Large intestine (tissue), 3 donors: ENCODE results near the gene IL1R2. TPM values are rescaled to one million over a fixed set of nuclear protein-coding genes. Genes with fewer than 3 reads are reported as not detected.

Experiments used
- DNase-seq, 2 donors: peaks; one replicate each; pipeline versions ENCODE4 v3.0.0 to v3.0.0-alpha.2; 2013
- H3K27ac ChIP-seq: one replicate; pipeline ENCODE4 v1.5.1; 2013; ENCODE audit warnings: low read length
- H3K27me3 ChIP-seq: 2 replicates; pipeline ENCODE4 v1.6.1; 2013; ENCODE audit warnings: low read length; ENCODE audit not compliant: control insufficient read depth, insufficient read depth
- H3K36me3 ChIP-seq: 2 replicates; pipeline ENCODE4 v1.6.1; 2013; ENCODE audit warnings: low read length; ENCODE audit not compliant: control insufficient read depth, insufficient read depth
- H3K4me1 ChIP-seq: one replicate; pipeline ENCODE4 v1.6.1; 2013; ENCODE audit warnings: low read length; ENCODE audit not compliant: control insufficient read depth, insufficient read depth
- H3K4me3 ChIP-seq: one replicate; pipeline ENCODE4 v1.5.1; 2013; ENCODE audit warnings: low read length
- H3K9me3 ChIP-seq: one replicate; pipeline ENCODE4 v1.6.1; 2013; ENCODE audit warnings: mild to moderate bottlenecking, low read depth, low read length, moderate library complexity; ENCODE audit not compliant: control insufficient read depth
- WGBS: methylation state at CpG from one replicate; pipeline ENCODE4 v1.1.5; 2013; ENCODE audit warnings: low lambda C conversion rate; ENCODE audit not compliant: insufficient coverage; 5-methylcytosine and 5-hydroxymethylcytosine counted together
- polyA plus RNA-seq: library from polyadenylated mRNA; unstranded; fragments of 120-200 nt; gene quantifications from one replicate; pipeline ENCODE4 v1.2.1, GENCODE V29; 2013

The IL1R2 gene
- polyA plus RNA-seq, 1 donor, result 0.67 TPM

DNA sequence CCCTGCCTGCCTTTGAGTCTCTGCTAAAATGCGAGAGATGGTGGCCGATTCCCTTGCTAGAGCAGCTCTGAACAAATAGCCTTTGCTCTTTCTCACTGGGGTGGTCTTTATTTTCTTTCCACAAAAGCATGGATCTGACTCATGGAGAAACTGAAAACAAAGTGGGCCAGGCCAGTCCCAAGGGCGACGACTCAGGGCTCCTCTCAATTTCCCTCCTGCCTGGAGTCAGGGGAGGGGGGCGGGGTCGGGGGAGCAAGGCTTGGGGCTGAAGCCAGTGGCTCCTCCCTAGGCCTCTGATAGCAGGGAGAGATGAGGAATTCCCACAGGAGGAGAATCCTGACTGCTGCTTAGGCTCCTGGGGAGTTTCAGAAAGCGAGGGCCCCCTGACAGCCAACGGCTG lies 17.1 kb upstream of the IL1R2 start:
- no peak overlapping the region for H3K27ac ChIP-seq
- 40% methylated on average over 2 of the region's 8 CpGs for WGBS
- no peak overlapping the region for H3K4me3 ChIP-seq
- H3K4me1 ChIP-seq, result no peaks in the 10 kb centered on the region
- DNase-seq, result no peak
- H3K27me3 ChIP-seq, result peaks cover 2% of the 10 kb centered on the region
- no peaks in the 10 kb centered on the region for H3K36me3 ChIP-seq
- H3K9me3 ChIP-seq, result no peaks in the 10 kb centered on the region

- no CpG with 5 or more reads among the region's 17 CpGs for WGBS
- DNase-seq, result no peak
Observed at GRCh38 chr2:101975171-101975870, 16.4 kb upstream of the IL1R2 start.

DNA sequence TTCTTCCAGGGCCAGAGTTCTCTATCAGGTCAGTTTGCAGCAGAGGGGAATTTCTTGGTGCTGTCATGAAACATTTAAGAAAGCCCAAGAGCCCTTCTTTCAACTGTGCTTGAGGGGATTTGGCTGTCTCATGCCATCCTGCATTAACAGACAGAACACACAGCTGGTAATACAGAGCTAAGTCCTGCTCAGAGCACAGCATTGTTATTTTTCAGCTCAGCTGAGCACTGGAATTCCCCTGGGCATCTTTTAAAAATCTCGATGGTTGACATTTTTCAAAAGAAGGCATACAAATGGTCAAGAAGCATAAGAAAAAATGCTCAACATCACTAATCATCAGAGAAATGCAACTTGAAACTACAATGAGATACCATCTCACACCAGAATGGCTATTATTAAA lies 14.9 kb upstream of the IL1R2 start:
- Histone ChIP-seq H3K9me3 (no peaks in the 10 kb centered on the region), H3K36me3 (no peaks in the 10 kb centered on the region), H3K27ac (no peak overlapping the region), H3K4me3 (no peak overlapping the region), H3K4me1 (no peaks in the 10 kb centered on the region), H3K27me3 (peaks cover 2% of the 10 kb centered on the region)
- DNase-seq, result no peak
- no CpG with 5 or more reads among the region's 1 CpG for WGBS

More at GRCh38 chr2:101975171-101975870, 16.4 kb upstream of the IL1R2 start:
- peaks cover 2% of the 10 kb centered on the region for H3K27me3 ChIP-seq
- H3K27ac ChIP-seq, result no peak overlapping the region
- no peaks in the 10 kb centered on the region for H3K9me3 ChIP-seq
- H3K4me1 ChIP-seq, result no peaks in the 10 kb centered on the region
- H3K36me3 ChIP-seq, result no peaks in the 10 kb centered on the region
- H3K4me3 ChIP-seq, result no peak overlapping the region

DNA sequence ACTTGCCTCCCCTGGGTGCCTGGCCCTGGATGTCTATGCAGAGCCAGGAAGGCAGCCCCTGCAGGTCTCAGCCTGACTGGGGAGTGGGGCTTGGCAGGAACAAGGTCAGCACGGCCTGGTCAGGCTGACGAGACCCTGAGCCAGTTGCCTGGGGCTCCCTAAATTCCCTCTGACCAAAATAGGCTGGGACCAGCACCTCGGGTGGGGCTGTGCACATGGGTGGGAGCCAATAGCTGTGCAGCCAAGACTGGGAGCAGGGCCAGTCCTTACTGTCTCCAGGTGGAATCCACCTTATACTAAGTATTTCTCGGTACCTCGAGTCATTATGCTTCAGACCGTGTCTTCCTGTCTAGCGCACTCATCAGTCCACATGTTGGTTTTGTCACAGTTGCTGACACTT lies 11.4 kb upstream of the IL1R2 start:
- Histone ChIP-seq H3K27ac (no peak overlapping the region), H3K4me1 (peaks cover 2% of the 10 kb centered on the region), H3K27me3 (no peaks in the 10 kb centered on the region), H3K36me3 (no peaks in the 10 kb centered on the region), H3K4me3 (no peak overlapping the region), H3K9me3 (no peaks in the 10 kb centered on the region)
- WGBS, result 80% methylated on average over 1 of the region's 7 CpGs
- DNase-seq, result no peak

GRCh38 chr2:101981066-101981465 lies 10.7 kb upstream of the IL1R2 start:
- Histone ChIP-seq H3K27me3 (no peaks in the 10 kb centered on the region), H3K36me3 (no peaks in the 10 kb centered on the region), H3K4me1 (peaks cover 5% of the 10 kb centered on the region), H3K4me3 (no peak overlapping the region), H3K27ac (no peak overlapping the region), H3K9me3 (no peaks in the 10 kb centered on the region)
- no CpG with 5 or more reads among the region's 5 CpGs for WGBS
- DNase-seq, result no peak

DNA sequence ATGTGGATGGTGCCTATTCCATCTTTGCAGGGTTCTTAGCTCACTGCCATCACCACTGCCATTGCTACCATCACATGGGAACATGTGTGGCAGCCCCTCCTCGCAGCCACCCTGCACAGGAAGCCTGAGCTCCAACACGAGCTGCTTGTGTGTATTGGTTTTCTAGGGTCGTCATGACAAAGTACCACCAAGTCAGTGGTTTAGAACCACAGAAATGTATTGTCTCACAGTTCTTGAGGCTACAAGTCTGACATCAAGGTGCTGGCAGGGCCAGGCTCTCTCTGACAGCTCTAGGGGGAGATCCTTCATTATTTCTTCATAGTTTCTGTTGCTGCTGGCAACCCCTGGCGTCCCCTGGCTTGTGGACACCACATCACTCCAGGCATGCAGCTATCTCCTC lies 10.3 kb upstream of the IL1R2 start:
- no CpG with 5 or more reads among the region's 4 CpGs for WGBS

GRCh38 chr2:101982495-101983029 lies 9.2 kb upstream of the IL1R2 start:
- Histone ChIP-seq H3K9me3 (no peaks in the 10 kb centered on the region), H3K27ac (no peak overlapping the region), H3K36me3 (no peaks in the 10 kb centered on the region), H3K4me3 (no peak overlapping the region), H3K27me3 (no peaks in the 10 kb centered on the region), H3K4me1 (peaks cover 7% of the 10 kb centered on the region)
- no CpG with 5 or more reads among the region's 9 CpGs for WGBS
- no peak for DNase-seq

More for the DNA sequence above, 10.3 kb upstream of the IL1R2 start:
- Histone ChIP-seq H3K27ac (no peak overlapping the region), H3K4me3 (no peak overlapping the region), H3K4me1 (peaks cover 5% of the 10 kb centered on the region), H3K27me3 (no peaks in the 10 kb centered on the region), H3K36me3 (no peaks in the 10 kb centered on the region), H3K9me3 (no peaks in the 10 kb centered on the region)
- no peak for DNase-seq

DNA sequence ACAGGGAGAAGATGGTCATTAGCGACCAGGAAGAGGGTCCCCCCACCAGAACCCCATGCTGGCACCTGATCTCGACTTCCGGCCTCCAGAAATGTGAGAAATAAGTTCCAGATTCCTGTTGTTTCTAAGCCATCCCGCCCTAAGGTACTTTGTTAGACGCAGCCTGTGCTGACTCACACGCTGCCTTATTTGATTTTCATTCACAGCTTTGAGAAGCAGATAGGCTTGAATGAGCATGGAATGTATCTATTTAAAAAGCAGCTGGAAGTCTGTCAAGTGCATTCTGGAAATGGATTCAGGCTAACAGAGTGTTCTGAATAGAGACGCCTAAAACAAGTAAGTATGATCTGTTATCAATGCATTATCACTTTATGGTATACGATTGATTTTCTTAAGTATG lies 8.3 kb upstream of the IL1R2 start:
- no peaks in the 10 kb centered on the region for H3K27me3 ChIP-seq
- H3K4me1 ChIP-seq, result peaks cover 7% of the 10 kb centered on the region
- no peaks in the 10 kb centered on the region for H3K36me3 ChIP-seq
- WGBS, result 68% methylated on average over 3 of the region's 8 CpGs
- no peak overlapping the region for H3K4me3 ChIP-seq
- no peaks in the 10 kb centered on the region for H3K9me3 ChIP-seq
- no peak for DNase-seq
- no peak overlapping the region for H3K27ac ChIP-seq

GRCh38 chr2:101983928-101984327 lies 7.8 kb upstream of the IL1R2 start:
- DNase-seq, result no peak
- no CpG with 5 or more reads among the region's 2 CpGs for WGBS
- Histone ChIP-seq H3K27me3 (no peaks in the 10 kb centered on the region), H3K4me3 (no peak overlapping the region), H3K4me1 (peaks cover 7% of the 10 kb centered on the region), H3K36me3 (no peaks in the 10 kb centered on the region), H3K27ac (no peak overlapping the region), H3K9me3 (no peaks in the 10 kb centered on the region)

GRCh38 chr2:101984656-101985055 lies 7.1 kb upstream of the IL1R2 start:
- DNase-seq, result no peak
- no CpG with 5 or more reads among the region's 9 CpGs for WGBS
- no peaks in the 10 kb centered on the region for H3K36me3 ChIP-seq
- no peak overlapping the region for H3K4me3 ChIP-seq
- no peak overlapping the region for H3K27ac ChIP-seq
- H3K9me3 ChIP-seq, result no peaks in the 10 kb centered on the region
- H3K27me3 ChIP-seq, result no peaks in the 10 kb centered on the region
- peaks cover 7% of the 10 kb centered on the region for H3K4me1 ChIP-seq
